Panc1 (cell line): ENCODE data around the gene ZNF519. TPM values are rescaled to one million over a fixed set of nuclear protein-coding genes. Genes with fewer than 3 reads are reported as not detected.
A peak's percentile ranks its signal among the peaks of the same experiment; 100 is the strongest.

Source experiments
- ATAC-seq: fragments of 200-7000 bp; cut with Tn5 transposase; 2 replicates; pipeline ENCODE4 v1.9.1; 2020; ENCODE audit warnings: mild to moderate bottlenecking, moderate library complexity
- BruUV-seq: library from RNA; stranded (reverse); fragments of 400-500 nt; replicated peaks from 2 replicates; lab custom pipeline; 2021; lab: Mats Ljungman, UMichigan
- CTCF ChIA-PET: fragments of 300-600 bp; sonication (Branson Sonifier 250); formaldehyde crosslinking; loops from one replicate; lab custom pipeline; 2022; ENCODE audit warnings: antibody characterized with exemption; lab: Charles Lee
- POLR2A ChIA-PET: fragments of 300-600 bp; sonication (Branson Sonifier 250); formaldehyde crosslinking; loops from one replicate; lab custom pipeline; 2022; ENCODE audit warnings: antibody characterized with exemption; lab: Charles Lee
- DNase-seq: peaks from one replicate; pipeline ENCODE4 v3.0.0-alpha.2; 2010; ENCODE audit warnings: low read depth, low spot score
- H3K27ac ChIP-seq: 2 replicates; pipeline ENCODE4 v1.5.1; 2011; ENCODE audit warnings: mild to moderate bottlenecking, low read length, inconsistent platforms
- H3K27me3 ChIP-seq: fragments of 200-500 bp; sonication (Bioruptor generic); 2 replicates; pipeline ENCODE4 v1.6.0; 2014; ENCODE audit warnings: low read length, inconsistent platforms; ENCODE audit not compliant: control insufficient read depth, insufficient read depth
- H3K36me3 ChIP-seq: fragments of 200-500 bp; sonication (Bioruptor generic); 2 replicates; pipeline ENCODE4 v1.5.1; 2014; ENCODE audit warnings: inconsistent platforms, mild to moderate bottlenecking, low read length, moderate library complexity; ENCODE audit not compliant: control insufficient read depth, insufficient read depth
- H3K4me1 ChIP-seq: 2 replicates; pipeline ENCODE4 v1.5.1; 2011; ENCODE audit warnings: inconsistent platforms, mild to moderate bottlenecking, low read length, moderate library complexity; ENCODE audit not compliant: control insufficient read depth, insufficient read depth
- H3K4me3 ChIP-seq, 2 experiments: 2 replicates each; pipeline ENCODE4 v1.5.1; 2011 to 2012; ENCODE audit warnings: low read depth in 2 of 2, low read length in 2 of 2, mild to moderate bottlenecking in 2 of 2, inconsistent platforms in 1 of 2, moderate library complexity in 1 of 2
- H3K9me3 ChIP-seq: fragments of 200-500 bp; sonication (Bioruptor generic); 2 replicates; pipeline ENCODE4 v1.5.1; 2014; ENCODE audit warnings: low read depth, mild to moderate bottlenecking, inconsistent platforms, low read length, moderate library complexity; ENCODE audit not compliant: control insufficient read depth, insufficient read depth
- CTCF ChIP-seq: fragments of 450-650 bp; IDR thresholded peaks from 2 replicates; pipeline ENCODE4 v1.5.1; 2017; ENCODE audit warnings: mild to moderate bottlenecking
- POLR2AphosphoS5 ChIP-seq: IDR thresholded peaks from 2 replicates; pipeline ENCODE4 v1.6.1; 2012; ENCODE audit warnings: mild to moderate bottlenecking, low read depth, low read length, moderate library complexity
- REST ChIP-seq, 2 experiments: IDR thresholded peaks; 2 replicates each; pipeline ENCODE4 v1.6.1; 2011 to 2012; ENCODE audit warnings: low read depth in 2 of 2, control low read depth in 1 of 2, low read length in 1 of 2, mild to moderate bottlenecking in 1 of 2, moderate library complexity in 1 of 2; ENCODE audit not compliant: insufficient read depth in 1 of 2
- SIN3A ChIP-seq: IDR thresholded peaks from 2 replicates; pipeline ENCODE4 v1.6.1; 2012; ENCODE audit warnings: low read depth, mild to moderate bottlenecking, low read length, moderate library complexity, borderline replicate concordance; ENCODE audit not compliant: insufficient read depth
- TCF7L2 ChIP-seq: IDR thresholded peaks from 2 replicates; pipeline ENCODE4 v1.6.1; 2011; ENCODE audit warnings: mild to moderate bottlenecking, low read depth, low read length, inconsistent platforms
- in situ Hi-C: cut with HindIII; loops from 2 replicates; pipeline ENCODE4 v1.10.0; 2016; ENCODE audit warnings: low sequenced_read_pairs, low pct_unique_long_range_greater_than_20kb
- intact Hi-C: fragments of 100-400 bp; cut with micrococcal nuclease; formaldehyde crosslinking; loops from one replicate; pipeline ENCODE4 v1.10.0; 2022; ENCODE audit not compliant: unreplicated experiment
- total RNA-seq: library from RNA; stranded (reverse); gene quantifications from one replicate; pipeline ENCODE4 v1.2.1, GENCODE V29; 2021; ENCODE audit not compliant: unreplicated experiment

The ZNF519 gene
- total RNA-seq, 1 experiment from 2014 or later, result 7.7 TPM

GRCh38 chr18:14086458-14087231 is 45.6 kb downstream of the ZNF519 start:
- ATAC-seq, result peak; percentile 73; the same call in 1 of the 2 replicates
- H3K9me3 ChIP-seq, result no peaks in the 10 kb centered on the region
- H3K4me3 ChIP-seq, result no peak overlapping the region
- no peaks in the 10 kb centered on the region for H3K4me1 ChIP-seq
- no peak for DNase-seq
- no peak overlapping the region for H3K27ac ChIP-seq
- intact Hi-C loops, result loop anchor here (5.0 to 10.0 kb wide), 2 partner anchors 264 to 342 kb away; partner anchors contain the start of gene MC5R
- H3K27me3 ChIP-seq, result no peaks in the 10 kb centered on the region
- no peaks in the 10 kb centered on the region for H3K36me3 ChIP-seq
- ChIA-PET POLR2A (no interaction called here), CTCF (interaction anchor here (0.6 to 1.9 kb wide), 3 partner anchors 251 to 273 kb away, joined by 3 to 6 read pairs (median 6); no protein-coding TSS in a partner anchor)
- in situ Hi-C loops, result no loop called here
- no TSS peak for BruUV-seq
- TF ChIP-seq TCF7L2, result no peak
- TF ChIP-seq SIN3A, result no peak
- peak; percentile 80 for TF ChIP-seq CTCF
- no peak for TF ChIP-seq POLR2AphosphoS5
- no peak for TF ChIP-seq REST (IDR thresholded peaks at IDR 0.05; ENCODE audit: insufficient read depth in 1 of 2, low read depth in 2 of 2, low read length in 1 of 2)

- ATAC-seq, result peak; percentile 63; the same call in 1 of the 2 replicates
Measured at GRCh38 chr18:14085770-14086457, 46.3 kb downstream of the ZNF519 start.

More at GRCh38 chr18:14085770-14086457, 46.3 kb downstream of the ZNF519 start:
- POLR2A ChIA-PET, result no interaction called here
- CTCF ChIA-PET, result interaction anchor here (0.6 to 1.9 kb wide), 2 partner anchors 253 to 272 kb away, joined by 3 to 6 read pairs; no protein-coding TSS in a partner anchor
- intact Hi-C loops, result loop anchor here (5.0 to 10.0 kb wide), 2 partner anchors 264 to 341 kb away; partner anchors contain the start of gene MC5R
- Histone ChIP-seq H3K27ac (no peak overlapping the region), H3K4me3 (no peak overlapping the region), H3K27me3 (no peaks in the 10 kb centered on the region), H3K4me1 (no peaks in the 10 kb centered on the region), H3K36me3 (no peaks in the 10 kb centered on the region), H3K9me3 (no peaks in the 10 kb centered on the region)
- TF ChIP-seq SIN3A, result no peak
- no peak for TF ChIP-seq CTCF
- TF ChIP-seq POLR2AphosphoS5, result no peak
- TF ChIP-seq TCF7L2, result no peak
- TF ChIP-seq REST (IDR thresholded peaks at IDR 0.05; ENCODE audit: insufficient read depth in 1 of 2, low read depth in 2 of 2, low read length in 1 of 2), result no peak
- in situ Hi-C loops, result no loop called here
- DNase-seq, result no peak
- BruUV-seq, result no TSS peak
